HEK293 (cell line): ENCODE measurements around the gene CYBRD1.

Experiments used
- CTCF ChIA-PET: fragments of 350-600 bp; formaldehyde crosslinking; extraction: SDS; loops from one replicate; lab custom pipeline; 2021; ENCODE audit warnings: antibody characterized with exemption; lab: Yijun Ruan, JAX
- POLR2A ChIA-PET: fragments of 300-600 bp; formaldehyde crosslinking; extraction: SDS; loops from one replicate; lab custom pipeline; 2020; ENCODE audit warnings: antibody characterized with exemption, inconsistent platforms; lab: Yijun Ruan, JAX
- H3K27ac ChIP-seq: fragments of 200-500 bp; sonication (Bioruptor generic); 2 replicates; pipeline ENCODE4 v1.5.1; 2014; ENCODE audit warnings: low read depth, low read length, control low read depth, inconsistent platforms; ENCODE audit errors: extremely low read depth
- H3K36me3 ChIP-seq, 2 experiments: fragments of 200-500 bp in 1 of 2; sonication (Bioruptor generic) in 1 of 2; 1 replicate in 1 of 2; 2 replicates in 1 of 2; pipeline ENCODE4 v1.5.1; 2014 to 2017; ENCODE audit warnings: inconsistent platforms in 2 of 2, low read length in 2 of 2; ENCODE audit not compliant: control insufficient read depth in 2 of 2, insufficient read depth in 1 of 2
- H3K4me1 ChIP-seq: fragments of 200-500 bp; sonication (Bioruptor generic); 2 replicates; pipeline ENCODE4 v1.5.1; 2014; ENCODE audit warnings: mild to moderate bottlenecking, low read length, inconsistent platforms; ENCODE audit not compliant: control insufficient read depth, insufficient read depth
- H3K4me3 ChIP-seq: 2 replicates; pipeline ENCODE4 v1.5.1; 2011; ENCODE audit warnings: low read depth, mild to moderate bottlenecking, control low read depth, low read length, moderate library complexity
- H3K9me3 ChIP-seq: fragments of 200-500 bp; sonication (Bioruptor generic); 2 replicates; pipeline ENCODE4 v1.5.1; 2014; ENCODE audit warnings: low read depth, low read length, inconsistent platforms; ENCODE audit not compliant: control insufficient read depth, insufficient read depth
- EGR2 ChIP-seq: fragments of 450-650 bp; formaldehyde crosslinking; IDR thresholded peaks from 2 replicates; pipeline ENCODE4 v1.5.1; 2016; ENCODE audit warnings: low read depth, missing biosample characterization, missing genetic modification characterization
- IKZF3 ChIP-seq: fragments of 450-650 bp; IDR thresholded peaks from 2 replicates; pipeline ENCODE4 v1.5.0; 2018; ENCODE audit warnings: missing biosample characterization, mild to moderate bottlenecking, missing genetic modification characterization, moderate library complexity
- KLF7 ChIP-seq: fragments of 450-650 bp; formaldehyde crosslinking; IDR thresholded peaks from 2 replicates; pipeline ENCODE4 v1.5.1; 2016; ENCODE audit warnings: missing biosample characterization, missing genetic modification characterization, borderline replicate concordance
- KLF8 ChIP-seq: fragments of 450-650 bp; formaldehyde crosslinking; IDR thresholded peaks from 2 replicates; pipeline ENCODE4 v1.5.1; 2016; ENCODE audit warnings: missing biosample characterization, missing genetic modification characterization
- MYNN ChIP-seq: fragments of 450-650 bp; formaldehyde crosslinking; IDR thresholded peaks from 2 replicates; pipeline ENCODE4 v1.5.1; 2016; ENCODE audit warnings: missing biosample characterization, missing genetic modification characterization, borderline replicate concordance
- ZBTB1 ChIP-seq: fragments of 450-650 bp; formaldehyde crosslinking; IDR thresholded peaks from 2 replicates; pipeline ENCODE4 v1.5.1; 2016; ENCODE audit warnings: missing biosample characterization, missing genetic modification characterization
- ZBTB48 ChIP-seq: fragments of 450-650 bp; formaldehyde crosslinking; IDR thresholded peaks from 2 replicates; pipeline ENCODE4 v1.5.1; 2016; ENCODE audit warnings: missing biosample characterization, missing genetic modification characterization
- ZFHX2 ChIP-seq: fragments of 450-650 bp; formaldehyde crosslinking; conservative IDR thresholded peaks from 2 replicates; pipeline ENCODE4 v1.5.1; 2016; ENCODE audit warnings: missing biosample characterization, missing genetic modification characterization
- ZNF146 ChIP-seq: fragments of 450-650 bp; formaldehyde crosslinking; IDR thresholded peaks from 2 replicates; pipeline ENCODE4 v1.5.1; 2016; ENCODE audit warnings: missing biosample characterization, missing genetic modification characterization
- ZNF155 ChIP-seq: fragments of 450-650 bp; formaldehyde crosslinking; IDR thresholded peaks from 2 replicates; pipeline ENCODE4 v1.5.1; 2016; ENCODE audit warnings: missing biosample characterization, missing genetic modification characterization
- ZNF169 ChIP-seq: fragments of 450-650 bp; formaldehyde crosslinking; IDR thresholded peaks from 2 replicates; pipeline ENCODE4 v1.5.1; 2016; ENCODE audit warnings: missing biosample characterization, missing genetic modification characterization
- ZNF214 ChIP-seq: fragments of 450-650 bp; formaldehyde crosslinking; IDR thresholded peaks from 2 replicates; pipeline ENCODE4 v1.5.1; 2017; ENCODE audit warnings: missing biosample characterization, mild to moderate bottlenecking, missing genetic modification characterization, borderline replicate concordance
- ZNF248 ChIP-seq: fragments of 450-650 bp; formaldehyde crosslinking; IDR thresholded peaks from 2 replicates; pipeline ENCODE4 v1.5.1; 2017; ENCODE audit warnings: missing biosample characterization, missing genetic modification characterization
- ZNF354C ChIP-seq: fragments of 450-650 bp; formaldehyde crosslinking; IDR thresholded peaks from 2 replicates; pipeline ENCODE4 v1.5.1; 2016; ENCODE audit warnings: missing biosample characterization, missing genetic modification characterization, low read depth, borderline replicate concordance
- ZNF596 ChIP-seq: fragments of 450-650 bp; IDR thresholded peaks from 2 replicates; pipeline ENCODE4 v1.5.0; 2018; ENCODE audit warnings: missing biosample characterization, mild to moderate bottlenecking, missing genetic modification characterization, moderate library complexity
- ZNF660 ChIP-seq: fragments of 450-650 bp; IDR thresholded peaks from 2 replicates; pipeline ENCODE4 v1.5.1; 2018; ENCODE audit warnings: missing biosample characterization, mild to moderate bottlenecking, missing genetic modification characterization
- ZNF785 ChIP-seq: fragments of 450-650 bp; formaldehyde crosslinking; IDR thresholded peaks from 2 replicates; pipeline ENCODE4 v1.5.1; 2016; ENCODE audit warnings: missing biosample characterization, missing genetic modification characterization
- TF ChIP-seq, protein P1 (sequence below): fragments of 450-650 bp; formaldehyde crosslinking; IDR thresholded peaks from 2 replicates; pipeline ENCODE4 v1.5.1; 2017; ENCODE audit warnings: missing biosample characterization, missing genetic modification characterization
- TF ChIP-seq, protein P2 (sequence below): fragments of 450-650 bp; formaldehyde crosslinking; IDR thresholded peaks from 2 replicates; pipeline ENCODE4; 2016; ENCODE audit warnings: missing biosample characterization, missing genetic modification characterization
- TF ChIP-seq, protein P3 (sequence below): fragments of 450-650 bp; formaldehyde crosslinking; IDR thresholded peaks from 2 replicates; pipeline ENCODE4 v1.5.1; 2016; ENCODE audit warnings: missing biosample characterization, missing genetic modification characterization
- TF ChIP-seq, protein P4 (sequence below): fragments of 450-650 bp; formaldehyde crosslinking; IDR thresholded peaks from 2 replicates; pipeline ENCODE4 v1.5.1; 2017; ENCODE audit warnings: missing biosample characterization, mild to moderate bottlenecking, missing genetic modification characterization, moderate library complexity
- TF ChIP-seq, protein P5 (sequence below): fragments of 450-650 bp; formaldehyde crosslinking; IDR thresholded peaks from 2 replicates; pipeline ENCODE4 v1.5.1; 2016; ENCODE audit warnings: missing biosample characterization, missing genetic modification characterization

The CYBRD1 gene

DNA sequence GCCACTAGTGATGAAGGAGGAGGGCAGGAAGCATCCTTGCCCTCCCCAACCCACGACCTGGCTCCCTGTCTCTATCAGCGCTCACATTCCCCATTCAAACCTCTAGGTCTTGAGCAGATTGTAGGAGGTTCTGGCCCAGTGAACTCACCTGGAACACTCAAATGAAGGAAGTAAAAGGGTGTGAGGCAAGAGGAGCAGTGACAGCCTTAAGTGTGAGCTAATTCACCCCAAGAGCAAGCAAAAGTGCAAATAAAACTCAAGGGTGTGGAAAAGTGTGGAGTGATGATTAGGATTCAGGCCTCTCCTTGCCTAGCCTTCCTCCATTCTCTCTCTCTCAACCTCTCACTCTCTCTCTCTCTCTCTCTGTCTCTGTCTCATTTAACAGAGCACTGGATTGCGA lies 41.0 kb downstream of the CYBRD1 start:
- CTCF ChIA-PET: interaction anchor here (2.2 kb wide), 1 partner anchor 10 kb away, joined by 6 read pairs; no protein-coding TSS in a partner anchor
- H3K9me3 ChIP-seq: no peaks in the 10 kb centered on the region
- TF ChIP-seq ZNF169 (tag by site-specific recombination): no peak
- TF ChIP-seq ZNF596 (tag by site-specific recombination): 0 out of 2 replicates have a peak, but pooled peaks have one; percentile 33
- H3K4me1 ChIP-seq: no peaks in the 10 kb centered on the region
- H3K27ac ChIP-seq: no peak overlapping the region
- no peaks in the 10 kb centered on the region for H3K36me3 ChIP-seq
- H3K4me3 ChIP-seq: no peak overlapping the region
- POLR2A ChIA-PET: no interaction called here

DNA sequence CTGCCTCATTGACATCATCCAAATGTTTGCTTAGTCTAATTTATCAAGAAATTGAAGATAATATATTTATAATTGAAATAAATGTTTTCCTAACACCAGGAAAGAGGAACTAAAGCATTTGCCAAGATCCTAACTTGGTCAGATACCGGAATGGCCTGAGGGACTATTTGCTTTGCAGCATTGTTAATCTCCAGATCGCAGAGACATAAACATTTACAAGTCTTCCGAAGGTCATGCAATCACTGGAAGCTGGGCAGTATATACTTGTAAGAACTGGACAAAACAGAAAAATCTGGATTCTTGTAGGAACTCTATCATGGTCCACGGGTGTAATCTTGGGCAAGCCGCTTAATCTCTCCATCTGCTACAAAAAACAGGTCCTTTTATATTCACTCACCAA lies 42.2 kb downstream of the CYBRD1 start:
- H3K36me3 ChIP-seq: no peaks in the 10 kb centered on the region
- ChIA-PET POLR2A (no interaction called here), CTCF (no interaction called here)
- H3K9me3 ChIP-seq: no peaks in the 10 kb centered on the region
- H3K4me3 ChIP-seq: no peak overlapping the region
- TF ChIP-seq, protein P1, sequence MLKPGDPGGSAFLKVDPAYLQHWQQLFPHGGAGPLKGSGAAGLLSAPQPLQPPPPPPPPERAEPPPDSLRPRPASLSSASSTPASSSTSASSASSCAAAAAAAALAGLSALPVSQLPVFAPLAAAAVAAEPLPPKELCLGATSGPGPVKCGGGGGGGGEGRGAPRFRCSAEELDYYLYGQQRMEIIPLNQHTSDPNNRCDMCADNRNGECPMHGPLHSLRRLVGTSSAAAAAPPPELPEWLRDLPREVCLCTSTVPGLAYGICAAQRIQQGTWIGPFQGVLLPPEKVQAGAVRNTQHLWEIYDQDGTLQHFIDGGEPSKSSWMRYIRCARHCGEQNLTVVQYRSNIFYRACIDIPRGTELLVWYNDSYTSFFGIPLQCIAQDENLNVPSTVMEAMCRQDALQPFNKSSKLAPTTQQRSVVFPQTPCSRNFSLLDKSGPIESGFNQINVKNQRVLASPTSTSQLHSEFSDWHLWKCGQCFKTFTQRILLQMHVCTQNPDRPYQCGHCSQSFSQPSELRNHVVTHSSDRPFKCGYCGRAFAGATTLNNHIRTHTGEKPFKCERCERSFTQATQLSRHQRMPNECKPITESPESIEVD (tag by site-specific recombination): no peak
- TF ChIP-seq KLF7 (tag by site-specific recombination): no peak
- no peak for TF ChIP-seq ZNF155 (tag by site-specific recombination)
- TF ChIP-seq ZNF660 (tag by site-specific recombination): no peak
- no peak for TF ChIP-seq ZNF354C (tag by site-specific recombination)
- no peak for TF ChIP-seq ZFHX2
- TF ChIP-seq, protein P2, sequence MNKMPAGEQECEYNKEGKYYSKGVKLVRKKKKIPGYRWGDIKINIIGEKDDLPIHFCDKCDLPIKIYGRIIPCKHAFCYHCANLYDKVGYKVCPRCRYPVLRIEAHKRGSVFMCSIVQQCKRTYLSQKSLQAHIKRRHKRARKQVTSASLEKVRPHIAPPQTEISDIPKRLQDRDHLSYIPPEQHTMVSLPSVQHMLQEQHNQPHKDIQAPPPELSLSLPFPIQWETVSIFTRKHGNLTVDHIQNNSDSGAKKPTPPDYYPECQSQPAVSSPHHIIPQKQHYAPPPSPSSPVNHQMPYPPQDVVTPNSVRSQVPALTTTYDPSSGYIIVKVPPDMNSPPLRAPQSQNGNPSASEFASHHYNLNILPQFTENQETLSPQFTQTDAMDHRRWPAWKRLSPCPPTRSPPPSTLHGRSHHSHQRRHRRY (tag by site-specific recombination): no peak
- no peak for TF ChIP-seq MYNN (tag by site-specific recombination)
- no peak for TF ChIP-seq ZNF214 (tag by site-specific recombination)
- no peak for TF ChIP-seq EGR2 (tag by site-specific recombination)
- TF ChIP-seq, protein P3, sequence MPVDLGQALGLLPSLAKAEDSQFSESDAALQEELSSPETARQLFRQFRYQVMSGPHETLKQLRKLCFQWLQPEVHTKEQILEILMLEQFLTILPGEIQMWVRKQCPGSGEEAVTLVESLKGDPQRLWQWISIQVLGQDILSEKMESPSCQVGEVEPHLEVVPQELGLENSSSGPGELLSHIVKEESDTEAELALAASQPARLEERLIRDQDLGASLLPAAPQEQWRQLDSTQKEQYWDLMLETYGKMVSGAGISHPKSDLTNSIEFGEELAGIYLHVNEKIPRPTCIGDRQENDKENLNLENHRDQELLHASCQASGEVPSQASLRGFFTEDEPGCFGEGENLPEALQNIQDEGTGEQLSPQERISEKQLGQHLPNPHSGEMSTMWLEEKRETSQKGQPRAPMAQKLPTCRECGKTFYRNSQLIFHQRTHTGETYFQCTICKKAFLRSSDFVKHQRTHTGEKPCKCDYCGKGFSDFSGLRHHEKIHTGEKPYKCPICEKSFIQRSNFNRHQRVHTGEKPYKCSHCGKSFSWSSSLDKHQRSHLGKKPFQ (tag by site-specific recombination): no peak
- TF ChIP-seq, protein P4, sequence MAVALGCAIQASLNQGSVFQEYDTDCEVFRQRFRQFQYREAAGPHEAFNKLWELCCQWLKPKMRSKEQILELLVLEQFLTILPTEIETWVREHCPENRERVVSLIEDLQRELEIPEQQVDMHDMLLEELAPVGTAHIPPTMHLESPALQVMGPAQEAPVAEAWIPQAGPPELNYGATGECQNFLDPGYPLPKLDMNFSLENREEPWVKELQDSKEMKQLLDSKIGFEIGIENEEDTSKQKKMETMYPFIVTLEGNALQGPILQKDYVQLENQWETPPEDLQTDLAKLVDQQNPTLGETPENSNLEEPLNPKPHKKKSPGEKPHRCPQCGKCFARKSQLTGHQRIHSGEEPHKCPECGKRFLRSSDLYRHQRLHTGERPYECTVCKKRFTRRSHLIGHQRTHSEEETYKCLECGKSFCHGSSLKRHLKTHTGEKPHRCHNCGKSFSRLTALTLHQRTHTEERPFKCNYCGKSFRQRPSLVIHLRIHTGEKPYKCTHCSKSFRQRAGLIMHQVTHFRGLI (tag by site-specific recombination): no peak
- no peak for TF ChIP-seq KLF8 (tag by site-specific recombination)
- TF ChIP-seq, protein P5, sequence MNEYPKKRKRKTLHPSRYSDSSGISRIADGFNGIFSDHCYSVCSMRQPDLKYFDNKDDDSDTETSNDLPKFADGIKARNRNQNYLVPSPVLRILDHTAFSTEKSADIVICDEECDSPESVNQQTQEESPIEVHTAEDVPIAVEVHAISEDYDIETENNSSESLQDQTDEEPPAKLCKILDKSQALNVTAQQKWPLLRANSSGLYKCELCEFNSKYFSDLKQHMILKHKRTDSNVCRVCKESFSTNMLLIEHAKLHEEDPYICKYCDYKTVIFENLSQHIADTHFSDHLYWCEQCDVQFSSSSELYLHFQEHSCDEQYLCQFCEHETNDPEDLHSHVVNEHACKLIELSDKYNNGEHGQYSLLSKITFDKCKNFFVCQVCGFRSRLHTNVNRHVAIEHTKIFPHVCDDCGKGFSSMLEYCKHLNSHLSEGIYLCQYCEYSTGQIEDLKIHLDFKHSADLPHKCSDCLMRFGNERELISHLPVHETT (tag by site-specific recombination): no peak
- no peak for TF ChIP-seq ZNF785 (tag by site-specific recombination)
- no peak for TF ChIP-seq ZNF146 (tag by site-specific recombination)
- no peak for TF ChIP-seq ZBTB1
- no peak for TF ChIP-seq ZNF248 (tag by site-specific recombination)
- no peak for TF ChIP-seq ZBTB48 (tag by site-specific recombination)
- no peak for TF ChIP-seq IKZF3 (tag by site-specific recombination)
- no peaks in the 10 kb centered on the region for H3K4me1 ChIP-seq
- no peak overlapping the region for H3K27ac ChIP-seq
